Measurements from ENCODE around the gene SYAP1. TPM values are rescaled to one million over a fixed set of nuclear protein-coding genes. Genes with fewer than 3 reads are reported as not detected.

SYAP1 gene
- total and polyA plus RNA-seq, 9 of the 15 experiments (the other 6 are each of a cell fraction or from before 2014, with no cell fraction given), result 5.7 to 35.3 (median 27.6) TPM

GRCh38 chrX:16719334-16720084, at the start of gene SYAP1 (continued):
- no peak for TF ChIP-seq SMAD3 (CRISPR knock-in tag; conservative IDR thresholded peaks at IDR 0.05)
- no peak for TF ChIP-seq ETS2 (tag; IDR thresholded peaks at IDR 0.05; ENCODE audit: borderline replicate concordance, poor library complexity, severe bottlenecking)
- TF ChIP-seq PRMT5 (CRISPR knock-in tag; IDR thresholded peaks at IDR 0.05), result no peak
- no peak for TF ChIP-seq SETDB1 (IDR thresholded peaks at IDR 0.05; ENCODE audit: low read length)
- no peak for TF ChIP-seq TOE1 (IDR thresholded peaks at IDR 0.05; ENCODE audit: borderline replicate concordance)
- TF ChIP-seq TOE1 (CRISPR knock-in tag; IDR thresholded peaks at IDR 0.05; ENCODE audit: borderline replicate concordance, low read depth), result no peak
- peak; percentile 77 for TF ChIP-seq C11orf30 (IDR thresholded peaks at IDR 0.05; ENCODE audit: low read depth)
- no peak for TF ChIP-seq RBM14 (IDR thresholded peaks at IDR 0.05; ENCODE audit: borderline replicate concordance, insufficient read depth, low read depth, low read length)
- TF ChIP-seq HDGF (IDR thresholded peaks at IDR 0.05), result no peak
- TF ChIP-seq VEZF1 (CRISPR knock-in tag; IDR thresholded peaks at IDR 0.05), result peak; percentile 65; the same call in 1 of the 2 replicates
- TF ChIP-seq ZNF79 (CRISPR knock-in tag; IDR thresholded peaks at IDR 0.05; ENCODE audit: low read depth), result no peak
- no peak for TF ChIP-seq NFXL1 (CRISPR knock-in tag; IDR thresholded peaks at IDR 0.05)
- TF ChIP-seq CBX1 (IDR thresholded peaks at IDR 0.05; ENCODE audit: low read depth), result peak; percentile 63; the same call in 1 of the 2 replicates
- TF ChIP-seq RBM25 (IDR thresholded peaks at IDR 0.05; ENCODE audit: low read depth, low read length, severe bottlenecking), result no peak
- TF ChIP-seq BRCA1 (IDR thresholded peaks at IDR 0.05), result no peak
- TF ChIP-seq BRCA1 (CRISPR knock-in tag; IDR thresholded peaks at IDR 0.05), result no peak
- no peak for TF ChIP-seq U2AF1 (optimal IDR thresholded peaks at IDR 0.05; ENCODE audit: low read depth, low read length)
- TF ChIP-seq CAMTA2 (CRISPR knock-in tag; conservative IDR thresholded peaks at IDR 0.05), result no peak
- no peak for TF ChIP-seq NELFE (IDR thresholded peaks at IDR 0.05; ENCODE audit: insufficient read depth, insufficient read length)
- TF ChIP-seq ZEB2 (IDR thresholded peaks at IDR 0.05), result no peak
- TF ChIP-seq DIDO1 (tag; IDR thresholded peaks at IDR 0.05; ENCODE audit: low read depth), result no peak
- no peak for TF ChIP-seq NCOR1 (IDR thresholded peaks at IDR 0.05)
- TF ChIP-seq BRF1 (IDR thresholded peaks at IDR 0.05; ENCODE audit: borderline replicate concordance, extremely low read depth, insufficient read length), result no peak
- peak; percentile 69 for TF ChIP-seq SMAD1 (IDR thresholded peaks at IDR 0.05; ENCODE audit: low read depth, low read length, partially characterized antibody)
- peak; percentile 66 for TF ChIP-seq PCBP1 (IDR thresholded peaks at IDR 0.05; ENCODE audit: low read depth, low read length, poor library complexity, severe bottlenecking)
- TF ChIP-seq ZNF175 (CRISPR knock-in tag; IDR thresholded peaks at IDR 0.05; ENCODE audit: low read depth), result no peak
- TF ChIP-seq ZNF197 (CRISPR knock-in tag; IDR thresholded peaks at IDR 0.05; ENCODE audit: low read depth), result no peak
- peak; percentile 83 for TF ChIP-seq EP400 (IDR thresholded peaks at IDR 0.05)
- peak; percentile 61; the same call in 1 of the 2 replicates for TF ChIP-seq SIN3B (IDR thresholded peaks at IDR 0.05; ENCODE audit: low read depth)
- TF ChIP-seq PHB (CRISPR knock-in tag; IDR thresholded peaks at IDR 0.05), result no peak
- TF ChIP-seq MTA2 (IDR thresholded peaks at IDR 0.05; ENCODE audit: low read depth), result no peak
- TF ChIP-seq ZNF324 (CRISPR knock-in tag; IDR thresholded peaks at IDR 0.05), result no peak

Measured in K562 (cell line).